HepG2 (cell line): ENCODE measurements around the gene ZNF483. TPM values are rescaled to one million over a fixed set of nuclear protein-coding genes. Genes with fewer than 3 reads are reported as not detected.

Source experiments
- BRCA1 ChIP-seq: sonication (generic); formaldehyde crosslinking; IDR thresholded peaks from 2 replicates; pipeline ENCODE4 v1.4.0; 2020; ENCODE audit warnings: missing genetic modification reagents
- CBX1 ChIP-seq: IDR thresholded peaks from one replicate; pipeline ENCODE4 v1.6.1; 2016; ENCODE audit warnings: antibody characterized with exemption, low read depth
- FIP1L1 ChIP-seq: fragments of 200-400 bp; formaldehyde crosslinking; IDR thresholded peaks from 2 replicates; pipeline ENCODE4 v1.6.1; 2018; ENCODE audit warnings: low read depth, mild to moderate bottlenecking, low read length, moderate library complexity, borderline replicate concordance; ENCODE audit not compliant: insufficient read depth
- HDAC2 ChIP-seq: sonication (generic); formaldehyde crosslinking; IDR thresholded peaks from 2 replicates; pipeline ENCODE4 v1.4.0; 2020; ENCODE audit warnings: missing genetic modification reagents
- KDM3A ChIP-seq: IDR thresholded peaks from 2 replicates; pipeline ENCODE4 v1.6.1; 2018; ENCODE audit warnings: low read depth, missing compliant biosample characterization
- MAFK ChIP-seq, 2 experiments: IDR thresholded peaks in 1 of 2; conservative IDR thresholded peaks in 1 of 2; 2 replicates each; pipeline ENCODE4 v1.6.1; 2011; ENCODE audit warnings: improper control_type of control experiment in 2 of 2, low read length in 2 of 2
- MLLT10 ChIP-seq: sonication (generic); formaldehyde crosslinking; IDR thresholded peaks from 2 replicates; pipeline ENCODE4 v1.4.0; 2020; ENCODE audit warnings: missing genetic modification reagents
- NAIF1 ChIP-seq: sonication (generic); formaldehyde crosslinking; IDR thresholded peaks from 2 replicates; pipeline ENCODE4 v1.5.0; 2020; ENCODE audit warnings: mild to moderate bottlenecking, missing genetic modification reagents, borderline replicate concordance
- NFRKB ChIP-seq: fragments of 450-650 bp; IDR thresholded peaks from 2 replicates; pipeline ENCODE4 v1.6.1; 2017
- NFYB ChIP-seq: sonication (generic); formaldehyde crosslinking; IDR thresholded peaks from 2 replicates; pipeline ENCODE4 v1.4.0; 2020; ENCODE audit warnings: missing genetic modification reagents
- NPAS2 ChIP-seq: sonication (generic); formaldehyde crosslinking; IDR thresholded peaks from 2 replicates; pipeline ENCODE4 v1.8.0; 2022; ENCODE audit warnings: mild to moderate bottlenecking, missing genetic modification reagents, borderline replicate concordance
- SAP130 ChIP-seq: IDR thresholded peaks from 2 replicates; pipeline ENCODE4 v1.6.1; 2016; ENCODE audit warnings: low read depth
- SIN3A ChIP-seq: IDR thresholded peaks from 2 replicates; pipeline ENCODE4 v1.6.1; 2011; ENCODE audit warnings: low read depth, mild to moderate bottlenecking, control low read depth, low read length, borderline replicate concordance
- SMAD9 ChIP-seq: sonication (generic); formaldehyde crosslinking; IDR thresholded peaks from 2 replicates; pipeline ENCODE4 v1.5.1; 2020; ENCODE audit warnings: mild to moderate bottlenecking, missing genetic modification reagents
- ZBTB38 ChIP-seq: sonication (generic); formaldehyde crosslinking; IDR thresholded peaks from 2 replicates; pipeline ENCODE4 v1.5.1; 2020; ENCODE audit warnings: mild to moderate bottlenecking, missing genetic modification reagents
- ZBTB42 ChIP-seq: sonication (generic); formaldehyde crosslinking; IDR thresholded peaks from 2 replicates; pipeline ENCODE4 v1.5.0; 2020; ENCODE audit warnings: mild to moderate bottlenecking, missing genetic modification reagents
- ZFP62 ChIP-seq: sonication (generic); formaldehyde crosslinking; IDR thresholded peaks from 2 replicates; pipeline ENCODE4 v1.4.0; 2020; ENCODE audit warnings: missing genetic modification reagents
- ZFP90 ChIP-seq: sonication (generic); formaldehyde crosslinking; IDR thresholded peaks from 2 replicates; pipeline ENCODE4 v1.8.0; 2022; ENCODE audit warnings: missing genetic modification reagents, mild to moderate bottlenecking, inconsistent platforms, borderline replicate concordance
- ZFY ChIP-seq: sonication (generic); formaldehyde crosslinking; IDR thresholded peaks from 2 replicates; pipeline ENCODE4 v1.4.0; 2020; ENCODE audit warnings: missing genetic modification reagents
- ZNF224 ChIP-seq: sonication (generic); formaldehyde crosslinking; IDR thresholded peaks from 2 replicates; pipeline ENCODE4 v1.5.0; 2020; ENCODE audit warnings: mild to moderate bottlenecking, missing genetic modification reagents
- ZNF343 ChIP-seq: sonication (generic); formaldehyde crosslinking; IDR thresholded peaks from 2 replicates; pipeline ENCODE4 v1.4.0; 2020; ENCODE audit warnings: mild to moderate bottlenecking, missing genetic modification reagents
- polyA plus RNA-seq, 8 experiments: library from polyadenylated mRNA; depleted of rRNA in 3 of 8; stranded (reverse) in 7 of 8; unstranded in 1 of 8; fragments of >200 nt; fragmentation: Illumina TruSeq in 4 of 8; extraction: Trizol in 4 of 8; gene quantifications; 2 replicates each; pipeline versions ENCODE4 v1.2.1 to v1.2.3, GENCODE V29; 2011 to 2016; ENCODE audit warnings: low read depth in 4 of 8, missing spikeins in 1 of 8, mixed read lengths in 1 of 8; ENCODE audit not compliant: insufficient read depth in 1 of 8
- total RNA-seq, 5 experiments: library from RNA; depleted of rRNA; stranded (reverse); fragments of >200 nt; fragmentation: Illumina TruSeq; extraction: Trizol; gene quantifications; 2 replicates each; pipeline ENCODE4 v1.2.3, GENCODE V29; 2016; ENCODE audit warnings: low read depth in 1 of 5
- TF ChIP-seq, protein P1 (sequence below): sonication (generic); formaldehyde crosslinking; IDR thresholded peaks from 2 replicates; pipeline ENCODE4 v1.5.0; 2020; ENCODE audit warnings: mild to moderate bottlenecking, missing genetic modification reagents
- TF ChIP-seq, protein P2 (sequence below): IDR thresholded peaks from 2 replicates; pipeline ENCODE4 v1.6.1; 2016; ENCODE audit warnings: mild to moderate bottlenecking, missing biosample characterization, missing genetic modification reagents
- TF ChIP-seq, protein P3 (sequence below): sonication (generic); formaldehyde crosslinking; IDR thresholded peaks from 2 replicates; pipeline ENCODE4 v1.8.1; 2023; ENCODE audit warnings: mild to moderate bottlenecking, inconsistent platforms, moderate library complexity, missing genetic modification reagents, borderline replicate concordance
- TF ChIP-seq, protein P4 (sequence below): sonication (generic); formaldehyde crosslinking; IDR thresholded peaks from 2 replicates; pipeline ENCODE4 v1.4.0; 2020; ENCODE audit warnings: mild to moderate bottlenecking, missing genetic modification reagents
- TF ChIP-seq, protein P5 (sequence below): sonication (generic); formaldehyde crosslinking; IDR thresholded peaks from 2 replicates; pipeline ENCODE4 v1.8.0; 2022; ENCODE audit warnings: low read depth, missing genetic modification reagents

Gene ZNF483
- total and polyA plus RNA-seq, 2 of the 13 experiments (the other 11 are each of a cell fraction or from before 2014, with no cell fraction given), result 2.0 to 9.5 TPM

DNA sequence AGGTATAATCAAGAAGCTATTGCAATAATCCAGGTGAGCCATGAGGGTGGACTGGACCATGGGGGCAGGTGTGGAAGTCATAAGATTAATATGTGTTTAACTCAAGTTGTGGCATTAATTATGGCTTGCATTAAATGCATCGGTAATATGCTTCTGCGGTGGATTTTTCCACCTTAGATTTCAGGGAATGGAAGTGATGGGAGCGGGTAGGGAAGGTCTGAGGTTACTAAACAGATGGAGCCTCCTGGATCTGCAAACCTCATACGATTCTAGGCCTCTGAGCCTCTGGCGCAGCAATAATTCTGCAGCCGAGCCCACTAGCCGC lies 286 bp upstream of the ZNF483 start (continued):
- no peak for TF ChIP-seq ZNF343 (CRISPR knock-in tag)
- TF ChIP-seq ZBTB38 (CRISPR knock-in tag), result peak; percentile 24; the same call in 1 of the 2 replicates
- 0 out of 2 replicates have a peak, but pooled peaks have one; percentile 36 for TF ChIP-seq SIN3A
- no peak for TF ChIP-seq ZFP90 (CRISPR knock-in tag)
- no peak for TF ChIP-seq CBX1
- no peak for TF ChIP-seq KDM3A
- TF ChIP-seq MAFK (conservative IDR thresholded peaks at IDR 0.05 in 1 of 2, IDR thresholded peaks at IDR 0.05 in 1 of 2; ENCODE audit: low read length in 2 of 2), result no peak
- no peak for TF ChIP-seq MLLT10 (CRISPR knock-in tag)
- TF ChIP-seq, protein P1, sequence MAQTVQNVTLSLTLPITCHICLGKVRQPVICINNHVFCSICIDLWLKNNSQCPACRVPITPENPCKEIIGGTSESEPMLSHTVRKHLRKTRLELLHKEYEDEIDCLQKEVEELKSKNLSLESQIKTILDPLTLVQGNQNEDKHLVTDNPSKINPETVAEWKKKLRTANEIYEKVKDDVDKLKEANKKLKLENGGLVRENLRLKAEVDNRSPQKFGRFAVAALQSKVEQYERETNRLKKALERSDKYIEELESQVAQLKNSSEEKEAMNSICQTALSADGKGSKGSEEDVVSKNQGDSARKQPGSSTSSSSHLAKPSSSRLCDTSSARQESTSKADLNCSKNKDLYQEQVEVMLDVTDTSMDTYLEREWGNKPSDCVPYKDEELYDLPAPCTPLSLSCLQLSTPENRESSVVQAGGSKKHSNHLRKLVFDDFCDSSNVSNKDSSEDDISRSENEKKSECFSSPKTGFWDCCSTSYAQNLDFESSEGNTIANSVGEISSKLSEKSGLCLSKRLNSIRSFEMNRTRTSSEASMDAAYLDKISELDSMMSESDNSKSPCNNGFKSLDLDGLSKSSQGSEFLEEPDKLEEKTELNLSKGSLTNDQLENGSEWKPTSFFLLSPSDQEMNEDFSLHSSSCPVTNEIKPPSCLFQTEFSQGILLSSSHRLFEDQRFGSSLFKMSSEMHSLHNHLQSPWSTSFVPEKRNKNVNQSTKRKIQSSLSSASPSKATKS, result no peak
- no peak for TF ChIP-seq ZNF224 (CRISPR knock-in tag)
- TF ChIP-seq, protein P2, sequence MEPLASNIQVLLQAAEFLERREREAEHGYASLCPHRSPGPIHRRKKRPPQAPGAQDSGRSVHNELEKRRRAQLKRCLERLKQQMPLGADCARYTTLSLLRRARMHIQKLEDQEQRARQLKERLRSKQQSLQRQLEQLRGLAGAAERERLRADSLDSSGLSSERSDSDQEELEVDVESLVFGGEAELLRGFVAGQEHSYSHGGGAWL, result no peak
- TF ChIP-seq, protein P3, sequence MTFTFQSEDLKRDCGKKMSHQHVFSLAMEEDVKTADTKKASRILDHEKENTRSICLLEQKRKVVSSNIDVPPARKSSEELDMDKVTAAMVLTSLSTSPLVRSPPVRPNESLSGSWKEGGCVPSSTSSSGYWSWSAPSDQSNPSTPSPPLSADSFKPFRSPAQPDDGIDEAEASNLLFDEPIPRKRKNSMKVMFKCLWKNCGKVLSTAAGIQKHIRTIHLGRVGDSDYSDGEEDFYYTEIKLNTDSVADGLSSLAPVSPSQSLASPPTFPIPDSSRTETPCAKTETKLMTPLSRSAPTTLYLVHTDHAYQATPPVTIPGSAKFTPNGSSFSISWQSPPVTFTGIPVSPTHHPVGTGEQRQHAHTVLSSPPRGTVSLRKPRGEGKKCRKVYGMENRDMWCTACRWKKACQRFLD (CRISPR knock-in tag), result no peak
- TF ChIP-seq, protein P4, sequence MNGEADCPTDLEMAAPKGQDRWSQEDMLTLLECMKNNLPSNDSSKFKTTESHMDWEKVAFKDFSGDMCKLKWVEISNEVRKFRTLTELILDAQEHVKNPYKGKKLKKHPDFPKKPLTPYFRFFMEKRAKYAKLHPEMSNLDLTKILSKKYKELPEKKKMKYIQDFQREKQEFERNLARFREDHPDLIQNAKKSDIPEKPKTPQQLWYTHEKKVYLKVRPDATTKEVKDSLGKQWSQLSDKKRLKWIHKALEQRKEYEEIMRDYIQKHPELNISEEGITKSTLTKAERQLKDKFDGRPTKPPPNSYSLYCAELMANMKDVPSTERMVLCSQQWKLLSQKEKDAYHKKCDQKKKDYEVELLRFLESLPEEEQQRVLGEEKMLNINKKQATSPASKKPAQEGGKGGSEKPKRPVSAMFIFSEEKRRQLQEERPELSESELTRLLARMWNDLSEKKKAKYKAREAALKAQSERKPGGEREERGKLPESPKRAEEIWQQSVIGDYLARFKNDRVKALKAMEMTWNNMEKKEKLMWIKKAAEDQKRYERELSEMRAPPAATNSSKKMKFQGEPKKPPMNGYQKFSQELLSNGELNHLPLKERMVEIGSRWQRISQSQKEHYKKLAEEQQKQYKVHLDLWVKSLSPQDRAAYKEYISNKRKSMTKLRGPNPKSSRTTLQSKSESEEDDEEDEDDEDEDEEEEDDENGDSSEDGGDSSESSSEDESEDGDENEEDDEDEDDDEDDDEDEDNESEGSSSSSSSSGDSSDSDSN (CRISPR knock-in tag), result no peak; the same call in 1 of the 2 replicates
- no peak for TF ChIP-seq ZBTB42 (CRISPR knock-in tag)
- no peak for TF ChIP-seq SMAD9 (CRISPR knock-in tag)
- TF ChIP-seq NFRKB, result no peak
- no peak for TF ChIP-seq SAP130 (CRISPR knock-in tag)
- TF ChIP-seq, protein P5, sequence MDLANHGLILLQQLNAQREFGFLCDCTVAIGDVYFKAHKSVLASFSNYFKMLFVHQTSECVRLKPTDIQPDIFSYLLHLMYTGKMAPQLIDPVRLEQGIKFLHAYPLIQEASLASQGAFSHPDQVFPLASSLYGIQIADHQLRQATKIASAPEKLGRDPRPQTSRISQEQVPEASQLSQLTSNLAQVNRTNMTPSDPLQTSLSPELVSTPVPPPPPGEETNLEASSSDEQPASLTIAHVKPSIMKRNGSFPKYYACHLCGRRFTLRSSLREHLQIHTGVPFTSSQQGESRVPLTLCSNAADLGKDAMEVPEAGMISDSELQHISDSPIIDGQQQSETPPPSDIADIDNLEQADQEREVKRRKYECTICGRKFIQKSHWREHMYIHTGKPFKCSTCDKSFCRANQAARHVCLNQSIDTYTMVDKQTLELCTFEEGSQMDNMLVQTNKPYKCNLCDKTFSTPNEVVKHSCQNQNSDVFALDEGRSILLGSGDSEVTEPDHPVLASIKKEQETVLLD (CRISPR knock-in tag), result no peak
- no peak for TF ChIP-seq NFYB
- TF ChIP-seq ZFP62 (CRISPR knock-in tag), result no peak
- TF ChIP-seq ZFY (CRISPR knock-in tag), result peak; percentile 64; the same call in 1 of the 2 replicates
- no peak for TF ChIP-seq BRCA1 (CRISPR knock-in tag)
- no peak for TF ChIP-seq NAIF1 (CRISPR knock-in tag)
- TF ChIP-seq HDAC2 (CRISPR knock-in tag), result no peak
- no peak for TF ChIP-seq NPAS2
- no peak for TF ChIP-seq FIP1L1
